Measurements from ENCODE around the gene OTUB2. TPM values are rescaled to one million over a fixed set of nuclear protein-coding genes. Genes with fewer than 3 reads are reported as not detected.

The OTUB2 gene
- total RNA-seq, 1 experiment from 2014 or later, result 0.55 TPM

GRCh38 chr14:93977790-93978581 is 48.2 kb upstream of the OTUB2 start:
- no peaks in the 10 kb centered on the region for H3K4me1 ChIP-seq (replicated peaks; ENCODE audit: insufficient read depth)
- intact Hi-C loops (cut with micrococcal nuclease; ENCODE audit: unreplicated experiment), result no loop called here
- H2AFZ ChIP-seq, result no peak overlapping the region
- TF ChIP-seq EZH2 (IDR thresholded peaks at IDR 0.05; ENCODE audit: low read depth) (no peak), CTCF (conservative IDR thresholded peaks at IDR 0.05) (no peak)
- ChIA-PET POLR2A (ENCODE audit: unreplicated experiment) (no interaction called here), CTCF (no interaction called here)
- H3K4me2 ChIP-seq, result no peak overlapping the region
- H3F3A ChIP-seq (ENCODE audit: insufficient read depth, low read depth), result no peaks in the 10 kb centered on the region
- H3K27ac ChIP-seq, result no peak overlapping the region
- H3K79me2 ChIP-seq (ENCODE audit: low read depth), result no peaks in the 10 kb centered on the region
- no peak overlapping the region for H3K4me3 ChIP-seq
- no peaks in the 10 kb centered on the region for H3K9me2 ChIP-seq (ENCODE audit: insufficient read depth)
- H4K20me1 ChIP-seq (ENCODE audit: insufficient read depth), result no peaks in the 10 kb centered on the region
- no peaks in the 10 kb centered on the region for H3K27me3 ChIP-seq (ENCODE audit: insufficient read depth, low read depth)
- no TSS peak for BruUV-seq (replicated peaks)
- no peak for DNase-seq
- H3K36me3 ChIP-seq (ENCODE audit: low read depth), result no peaks in the 10 kb centered on the region
- H3K9me3 ChIP-seq (ENCODE audit: insufficient read depth, low read depth), result no peaks in the 10 kb centered on the region

GRCh38 chr14:93978735-93979134 is 47.4 kb upstream of the OTUB2 start:
- no peaks in the 10 kb centered on the region for H4K20me1 ChIP-seq (ENCODE audit: insufficient read depth)
- CTCF ChIA-PET, result no interaction called here
- no peak overlapping the region for H3K27ac ChIP-seq
- no peaks in the 10 kb centered on the region for H3K9me3 ChIP-seq (ENCODE audit: insufficient read depth, low read depth)
- H3K79me2 ChIP-seq (ENCODE audit: low read depth), result no peaks in the 10 kb centered on the region
- H3K4me1 ChIP-seq (replicated peaks; ENCODE audit: insufficient read depth), result no peaks in the 10 kb centered on the region
- H3K4me3 ChIP-seq, result no peak overlapping the region
- no TSS peak for BruUV-seq (replicated peaks)
- DNase-seq, result no peak
- H2AFZ ChIP-seq, result no peak overlapping the region
- no peak overlapping the region for H3K4me2 ChIP-seq
- no peaks in the 10 kb centered on the region for H3K9me2 ChIP-seq (ENCODE audit: insufficient read depth)
- intact Hi-C loops (cut with micrococcal nuclease; ENCODE audit: unreplicated experiment), result no loop called here
- POLR2A ChIA-PET (ENCODE audit: unreplicated experiment), result no interaction called here
- H3K27me3 ChIP-seq (ENCODE audit: insufficient read depth, low read depth), result no peaks in the 10 kb centered on the region
- H3K36me3 ChIP-seq (ENCODE audit: low read depth), result no peaks in the 10 kb centered on the region
- no peak for TF ChIP-seq CTCF (conservative IDR thresholded peaks at IDR 0.05)
- no peaks in the 10 kb centered on the region for H3F3A ChIP-seq (ENCODE audit: insufficient read depth, low read depth)

GRCh38 chr14:93980456-93981201 is 45.5 kb upstream of the OTUB2 start:
- H3K79me2 ChIP-seq (ENCODE audit: low read depth), result no peaks in the 10 kb centered on the region
- H3K9me2 ChIP-seq (ENCODE audit: insufficient read depth), result no peaks in the 10 kb centered on the region
- no peaks in the 10 kb centered on the region for H3K27me3 ChIP-seq (ENCODE audit: insufficient read depth, low read depth)
- intact Hi-C loops (cut with micrococcal nuclease; ENCODE audit: unreplicated experiment), result no loop called here
- no peak overlapping the region for H3K4me2 ChIP-seq
- TF ChIP-seq CTCF (conservative IDR thresholded peaks at IDR 0.05) (no peak), EZH2 (IDR thresholded peaks at IDR 0.05; ENCODE audit: low read depth) (no peak)
- DNase-seq, result no peak
- H4K20me1 ChIP-seq (ENCODE audit: insufficient read depth), result no peaks in the 10 kb centered on the region
- no peak overlapping the region for H3K4me3 ChIP-seq
- no peaks in the 10 kb centered on the region for H3K9me3 ChIP-seq (ENCODE audit: insufficient read depth, low read depth)
- H3F3A ChIP-seq (ENCODE audit: insufficient read depth, low read depth), result no peaks in the 10 kb centered on the region
- H3K36me3 ChIP-seq (ENCODE audit: low read depth), result no peaks in the 10 kb centered on the region
- POLR2A ChIA-PET (ENCODE audit: unreplicated experiment), result no interaction called here
- CTCF ChIA-PET, result no interaction called here
- H2AFZ ChIP-seq, result no peak overlapping the region
- no peak overlapping the region for H3K27ac ChIP-seq
- no TSS peak for BruUV-seq (replicated peaks)
- no peaks in the 10 kb centered on the region for H3K4me1 ChIP-seq (replicated peaks; ENCODE audit: insufficient read depth)
